HFFc6 (cell line): ENCODE data around the gene NGFR. TPM values are rescaled to one million over a fixed set of nuclear protein-coding genes. Genes with fewer than 3 reads are reported as not detected.

Source experiments
- DNase-seq: peaks from one replicate; pipeline ENCODE4 v3.0.0-alpha.2; 2018
- H3K27ac Mint-ChIP-seq: 2 replicates; pipeline ENCODE4 v1.8.0; 2020; ENCODE audit warnings: mild to moderate bottlenecking, mixed read lengths
- H3K27me3 Mint-ChIP-seq: 2 replicates; pipeline ENCODE4 v1.8.0; 2021; ENCODE audit warnings: mild to moderate bottlenecking, moderate library complexity, mixed read lengths; ENCODE audit not compliant: insufficient read depth
- H3K36me3 Mint-ChIP-seq: 2 replicates; pipeline ENCODE4 v1.8.0; 2021; ENCODE audit warnings: low read depth, mixed read lengths
- H3K4me1 Mint-ChIP-seq: 2 replicates; pipeline ENCODE4 v1.8.0; 2020; ENCODE audit warnings: low read depth, mixed read lengths
- H3K4me3 Mint-ChIP-seq: 2 replicates; pipeline ENCODE4 v1.8.0; 2020; ENCODE audit warnings: mild to moderate bottlenecking, moderate library complexity, mixed read lengths
- H3K9me3 Mint-ChIP-seq: 2 replicates; pipeline ENCODE4 v1.8.0; 2020; ENCODE audit warnings: mild to moderate bottlenecking, mixed read lengths
- total RNA-seq, 6 experiments: library from RNA; stranded (reverse); fragmentation: NEBNext Ultra II Directional; extraction: Animal tissue kit (Norgen Biotek cat#: 25700); gene quantifications; 2 replicates in 1 of 6; 3 replicates in 5 of 6; pipeline ENCODE4 v1.2.3, GENCODE V29; 2021
- TF ChIP-seq, protein P1 (sequence below): fragments of 200-600 bp; sonication (generic); IDR thresholded peaks from 2 replicates; pipeline ENCODE4 v1.5.0; 2021; ENCODE audit warnings: antibody characterized with exemption, mild to moderate bottlenecking

Gene NGFR
- total RNA-seq, 6 experiments from 2014 or later = 0.07 to 0.14 (median 0.11) TPM; not detected in 1

DNA sequence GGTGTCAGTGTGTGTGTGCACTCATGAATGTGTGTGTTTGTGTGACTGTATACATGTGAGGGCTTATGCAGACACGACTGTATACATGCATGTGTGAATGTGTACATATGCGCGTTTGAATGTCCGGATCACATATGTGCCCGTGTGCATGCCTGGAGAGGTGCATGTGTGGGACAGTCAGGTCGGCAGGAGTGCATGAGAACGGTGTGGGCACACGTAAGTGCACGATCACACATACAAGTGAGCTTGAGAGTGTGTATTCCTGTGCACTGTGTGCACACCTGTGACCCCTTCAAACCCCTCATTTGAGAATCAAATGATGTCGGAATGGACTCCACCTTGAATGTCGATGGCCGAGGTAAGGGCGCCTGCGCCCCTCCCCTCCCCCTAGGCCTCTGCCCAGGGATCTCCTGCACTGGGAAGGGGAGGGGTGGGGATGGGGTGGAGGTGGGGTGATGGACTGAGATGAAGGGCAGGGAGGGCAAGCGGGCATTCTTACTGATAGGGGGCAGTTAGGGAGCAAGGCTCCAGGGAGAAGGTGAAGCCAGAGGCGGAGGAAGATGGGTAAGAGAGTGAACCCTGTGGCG lies 601 bp upstream of the NGFR start:
- no peak for DNase-seq
- Mint-ChIP-seq H3K27ac (no peak overlapping the region), H3K9me3 (no peaks in the 10 kb centered on the region), H3K36me3 (no peaks in the 10 kb centered on the region), H3K4me1 (no peaks in the 10 kb centered on the region), H3K4me3 (0 out of 2 replicates have a peak overlapping the region, but pooled peaks have one; percentile 21), H3K27me3 (peaks cover 65% of the 10 kb centered on the region)
- TF ChIP-seq, protein P1, sequence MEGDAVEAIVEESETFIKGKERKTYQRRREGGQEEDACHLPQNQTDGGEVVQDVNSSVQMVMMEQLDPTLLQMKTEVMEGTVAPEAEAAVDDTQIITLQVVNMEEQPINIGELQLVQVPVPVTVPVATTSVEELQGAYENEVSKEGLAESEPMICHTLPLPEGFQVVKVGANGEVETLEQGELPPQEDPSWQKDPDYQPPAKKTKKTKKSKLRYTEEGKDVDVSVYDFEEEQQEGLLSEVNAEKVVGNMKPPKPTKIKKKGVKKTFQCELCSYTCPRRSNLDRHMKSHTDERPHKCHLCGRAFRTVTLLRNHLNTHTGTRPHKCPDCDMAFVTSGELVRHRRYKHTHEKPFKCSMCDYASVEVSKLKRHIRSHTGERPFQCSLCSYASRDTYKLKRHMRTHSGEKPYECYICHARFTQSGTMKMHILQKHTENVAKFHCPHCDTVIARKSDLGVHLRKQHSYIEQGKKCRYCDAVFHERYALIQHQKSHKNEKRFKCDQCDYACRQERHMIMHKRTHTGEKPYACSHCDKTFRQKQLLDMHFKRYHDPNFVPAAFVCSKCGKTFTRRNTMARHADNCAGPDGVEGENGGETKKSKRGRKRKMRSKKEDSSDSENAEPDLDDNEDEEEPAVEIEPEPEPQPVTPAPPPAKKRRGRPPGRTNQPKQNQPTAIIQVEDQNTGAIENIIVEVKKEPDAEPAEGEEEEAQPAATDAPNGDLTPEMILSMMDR = no peak

DNA sequence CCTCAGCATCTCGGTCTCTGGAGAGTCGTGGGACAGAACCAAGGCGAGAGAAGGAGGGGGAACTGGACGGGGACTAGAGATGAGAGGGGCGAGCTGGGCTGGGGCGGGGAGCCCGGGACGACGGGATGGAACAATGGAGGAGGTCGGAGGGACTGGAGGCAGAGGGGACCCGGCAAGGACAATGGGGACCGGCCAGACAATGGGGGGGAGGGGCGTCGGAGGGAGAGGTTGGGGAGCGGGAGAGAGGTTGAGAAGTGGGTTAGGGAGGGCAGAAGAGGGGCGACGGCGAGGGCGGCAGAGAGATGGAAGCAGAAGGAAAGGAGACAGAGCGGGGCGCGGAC lies 719 bp downstream of the NGFR start:
- Mint-ChIP-seq H3K36me3 (no peaks in the 10 kb centered on the region), H3K4me3 (peak overlapping the region; percentile 46; the same call in 1 of the 2 replicates), H3K4me1 (no peaks in the 10 kb centered on the region), H3K27me3 (peaks cover 64% of the 10 kb centered on the region), H3K9me3 (no peaks in the 10 kb centered on the region), H3K27ac (no peak overlapping the region)
- TF ChIP-seq, protein P1 = no peak
- no peak for DNase-seq

DNA sequence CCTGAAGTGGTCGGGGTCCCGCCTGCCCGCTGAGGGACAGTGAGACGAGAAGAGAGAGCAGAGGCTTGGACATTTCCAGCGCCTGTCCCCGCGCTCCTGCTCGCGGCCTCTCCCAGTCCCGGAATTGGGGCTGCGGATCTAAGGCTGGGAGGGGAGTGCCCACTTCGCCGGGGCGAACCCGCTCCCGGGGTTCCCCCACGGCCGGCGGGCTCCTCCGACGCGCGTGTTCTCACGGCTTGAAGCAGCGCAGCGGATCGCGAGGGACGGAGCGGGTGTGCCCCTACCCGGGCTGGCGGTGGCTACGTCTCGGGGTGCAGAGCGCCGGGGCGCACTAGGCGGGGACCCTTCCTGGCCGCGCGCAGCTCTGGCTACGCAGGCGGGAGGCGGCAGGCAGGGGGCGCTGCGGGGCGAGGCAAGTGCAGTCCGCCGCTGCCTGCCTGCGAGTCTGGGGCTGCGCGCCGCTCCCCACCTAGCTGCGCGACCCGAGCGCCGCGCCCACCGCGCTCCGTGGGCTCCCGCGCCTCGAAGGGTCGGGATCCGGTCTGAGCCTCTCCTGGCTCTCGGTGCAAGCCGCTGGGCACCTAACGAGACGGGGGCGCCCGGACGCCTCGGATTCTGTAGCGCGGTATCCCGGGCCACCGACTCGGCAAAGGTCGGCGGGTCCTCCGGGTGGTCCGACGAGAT lies 1.2 kb downstream of the NGFR start:
- peaks cover 64% of the 10 kb centered on the region for H3K27me3 Mint-ChIP-seq
- H3K9me3 Mint-ChIP-seq = no peaks in the 10 kb centered on the region
- TF ChIP-seq, protein P1 = peak; percentile 88
- H3K4me3 Mint-ChIP-seq = no peak overlapping the region; the same call in 1 of the 2 replicates
- no peaks in the 10 kb centered on the region for H3K36me3 Mint-ChIP-seq
- no peak for DNase-seq
- no peak overlapping the region for H3K27ac Mint-ChIP-seq
- no peaks in the 10 kb centered on the region for H3K4me1 Mint-ChIP-seq

DNA sequence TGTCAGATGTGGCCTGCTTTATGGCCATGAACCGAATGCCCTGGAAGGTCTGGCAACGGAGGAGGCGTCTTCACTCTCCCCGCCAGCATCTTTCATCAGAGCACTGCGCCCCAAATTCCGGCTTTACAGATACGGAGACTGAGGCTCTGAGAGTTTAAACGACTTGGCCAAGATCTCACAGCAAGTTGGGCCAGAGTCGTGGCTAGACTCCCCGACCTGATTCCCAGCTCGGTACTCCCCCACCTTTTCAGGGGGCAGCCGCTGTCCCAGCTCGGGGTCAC lies 1.7 kb downstream of the NGFR start:
- H3K9me3 Mint-ChIP-seq = no peaks in the 10 kb centered on the region
- DNase-seq = no peak
- H3K4me3 Mint-ChIP-seq = no peak overlapping the region
- TF ChIP-seq, protein P1 = no peak
- H3K27ac Mint-ChIP-seq = no peak overlapping the region
- H3K27me3 Mint-ChIP-seq = peaks cover 63% of the 10 kb centered on the region
- H3K36me3 Mint-ChIP-seq = no peaks in the 10 kb centered on the region
- no peaks in the 10 kb centered on the region for H3K4me1 Mint-ChIP-seq

DNA sequence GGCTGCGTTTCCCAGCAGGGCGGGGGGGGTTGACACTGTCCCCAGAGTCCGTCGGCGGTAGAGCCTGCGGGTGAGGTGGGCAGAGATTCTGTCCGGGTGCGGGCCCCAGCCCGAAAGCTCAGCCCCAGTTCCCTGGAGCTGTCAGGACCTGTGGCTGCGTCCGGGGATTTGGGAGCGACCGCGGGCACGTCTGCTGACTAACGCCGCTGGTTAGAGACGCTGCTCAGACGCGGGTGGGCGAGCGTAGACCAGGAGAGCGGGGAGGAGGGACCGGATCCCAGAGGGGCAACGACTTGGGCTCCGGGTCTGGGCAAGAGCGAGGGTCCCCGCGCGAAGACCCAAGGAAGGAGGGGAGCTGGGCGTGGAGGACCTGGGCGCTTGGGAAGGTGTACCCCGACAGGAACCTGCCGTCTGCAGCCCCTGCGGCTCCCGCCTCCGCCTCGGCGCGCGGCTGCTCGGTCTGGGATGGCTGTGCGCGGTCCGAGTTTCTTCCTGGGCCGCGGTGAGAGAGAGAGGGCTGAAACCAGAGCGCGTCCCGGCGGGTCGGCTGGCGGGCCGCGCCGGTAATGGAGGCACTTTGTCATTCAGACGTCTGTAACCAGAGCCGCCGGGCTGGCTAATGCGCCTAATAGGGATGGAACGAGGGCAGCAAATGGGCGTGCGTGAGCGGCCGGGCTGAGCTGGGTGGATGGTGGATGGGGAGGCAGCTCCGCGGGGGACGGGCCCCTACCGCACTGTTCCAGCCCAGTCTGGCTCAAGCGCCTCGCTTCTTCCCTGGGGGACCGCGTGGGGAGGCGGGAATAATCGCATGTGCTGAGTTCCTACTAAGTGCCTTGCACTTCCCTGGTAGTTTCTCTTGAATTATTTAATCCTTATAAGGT lies 2.3 kb downstream of the NGFR start:
- Mint-ChIP-seq H3K4me1 (no peaks in the 10 kb centered on the region), H3K9me3 (no peaks in the 10 kb centered on the region), H3K27me3 (peaks cover 64% of the 10 kb centered on the region), H3K27ac (no peak overlapping the region), H3K4me3 (no peak overlapping the region; the same call in 1 of the 2 replicates), H3K36me3 (no peaks in the 10 kb centered on the region)
- TF ChIP-seq, protein P1 = no peak
- no peak for DNase-seq
